Kidney tubule cell (primary cell): ENCODE measurements around the gene EXOC3L4.
A peak's percentile ranks its signal among the peaks of the same experiment; 100 is the strongest.

Experiments used
- DNase-seq: peaks from one replicate; pipeline ENCODE4 v3.0.0-alpha.2; 2018; ENCODE audit warnings: low spot score

Gene EXOC3L4

GRCh38 chr14:103070971-103071542, 23.5 kb upstream of the EXOC3L4 start:
- DNase-seq, result peak; percentile 46

GRCh38 chr14:103071544-103072251, 22.8 kb upstream of the EXOC3L4 start:
- DNase-seq, result peak; percentile 83

- peak; percentile 99 for DNase-seq
Measured at GRCh38 chr14:103072595-103073366, 21.7 kb upstream of the EXOC3L4 start.

GRCh38 chr14:103073367-103073875, 21.1 kb upstream of the EXOC3L4 start:
- DNase-seq, result peak; percentile 95

- peak; percentile 31 for DNase-seq
Measured at GRCh38 chr14:103073876-103074728, 20.4 kb upstream of the EXOC3L4 start.

- peak; percentile 87 for DNase-seq
Measured at GRCh38 chr14:103074729-103075367, 19.7 kb upstream of the EXOC3L4 start.

- peak; percentile 85 for DNase-seq
Measured at GRCh38 chr14:103078420-103078749, 16.1 kb upstream of the EXOC3L4 start.

GRCh38 chr14:103078860-103079587, 15.5 kb upstream of the EXOC3L4 start:
- DNase-seq, result no peak

GRCh38 chr14:103081951-103082350, 12.6 kb upstream of the EXOC3L4 start:
- DNase-seq, result no peak

GRCh38 chr14:103084021-103084919, 10.3 kb upstream of the EXOC3L4 start, which contains the start of gene LBHD2:
LBHD2 (plus strand) TSS chr14:103084210; CDS start chr14:103086013, 1,803 bp downstream.
- no peak for DNase-seq

- no peak for DNase-seq
Measured at GRCh38 chr14:103085106-103086091, 9.1 kb upstream of the EXOC3L4 start.

GRCh38 chr14:103086771-103087342, 7.7 kb upstream of the EXOC3L4 start:
- no peak for DNase-seq

GRCh38 chr14:103087343-103087835, 7.1 kb upstream of the EXOC3L4 start:
- DNase-seq, result no peak

- DNase-seq, result no peak
Measured at GRCh38 chr14:103088921-103089320, 5.6 kb upstream of the EXOC3L4 start.

GRCh38 chr14:103089386-103090335, 4.9 kb upstream of the EXOC3L4 start:
- DNase-seq, result no peak

- no peak for DNase-seq
Measured at GRCh38 chr14:103090481-103091020, 4.0 kb upstream of the EXOC3L4 start.
